Mesendoderm (in vitro differentiated cells): ENCODE measurements around the gene MAST4.

Source experiments
- DNase-seq: peaks from one replicate; pipeline ENCODE4 v3.0.0; 2013
- H2AK5ac ChIP-seq: 2 replicates; pipeline ENCODE4 v1.6.1; 2013; ENCODE audit warnings: low read length, inconsistent platforms
- H2BK120ac ChIP-seq: 2 replicates; pipeline ENCODE4 v1.6.1; 2013; ENCODE audit warnings: low read depth, mild to moderate bottlenecking, low read length, moderate library complexity, mixed read lengths
- H2BK15ac ChIP-seq: replicated peaks from 2 replicates; pipeline ENCODE4 v1.6.1; 2013; ENCODE audit warnings: low read depth, mild to moderate bottlenecking, moderate library complexity
- H2BK5ac ChIP-seq: 2 replicates; pipeline ENCODE4 v1.6.1; 2013; ENCODE audit warnings: low read length, inconsistent platforms
- H3K18ac ChIP-seq: 2 replicates; pipeline ENCODE4 v1.6.1; 2013; ENCODE audit warnings: mild to moderate bottlenecking, low read length, mixed read lengths
- H3K23ac ChIP-seq: one replicate; pipeline ENCODE4 v1.6.1; 2013; ENCODE audit warnings: low read length
- H3K27ac ChIP-seq: 2 replicates; pipeline ENCODE4 v1.5.1; 2013; ENCODE audit warnings: low read depth, mild to moderate bottlenecking, inconsistent platforms, low read length, moderate library complexity
- H3K27me3 ChIP-seq: 2 replicates; pipeline ENCODE4 v1.6.1; 2013; ENCODE audit warnings: low read length, control low read depth, mild to moderate bottlenecking, inconsistent platforms; ENCODE audit not compliant: insufficient read depth, poor library complexity
- H3K36me3 ChIP-seq: 2 replicates; pipeline ENCODE4 v1.6.1; 2013; ENCODE audit warnings: low read length, inconsistent platforms; ENCODE audit not compliant: control insufficient read depth, insufficient read depth
- H3K4ac ChIP-seq: one replicate; pipeline ENCODE4 v1.6.1; 2013; ENCODE audit warnings: low read depth, mild to moderate bottlenecking, low read length, moderate library complexity
- H3K4me1 ChIP-seq: 2 replicates; pipeline ENCODE4 v1.6.1; 2013; ENCODE audit warnings: low read depth, low read length, inconsistent platforms; ENCODE audit not compliant: control insufficient read depth
- H3K4me2 ChIP-seq: 2 replicates; pipeline ENCODE4 v1.6.1; 2013; ENCODE audit warnings: low read length
- H3K4me3 ChIP-seq: 2 replicates; pipeline ENCODE4 v1.5.1; 2013; ENCODE audit warnings: mild to moderate bottlenecking, low read length
- H3K56ac ChIP-seq: one replicate; pipeline ENCODE4 v1.6.1; 2013; ENCODE audit warnings: low read length
- H3K79me1 ChIP-seq: 2 replicates; pipeline ENCODE4 v1.6.1; 2013; ENCODE audit warnings: low read length, inconsistent platforms
- H3K79me2 ChIP-seq: 2 replicates; pipeline ENCODE4 v1.6.1; 2013; ENCODE audit warnings: mild to moderate bottlenecking, low read length; ENCODE audit not compliant: control insufficient read depth, insufficient read depth
- H3K9ac ChIP-seq: 2 replicates; pipeline ENCODE4 v1.6.1; 2013; ENCODE audit warnings: low read length, inconsistent platforms
- H4K5ac ChIP-seq: one replicate; pipeline ENCODE4 v1.6.1; 2013; ENCODE audit warnings: low read length
- H4K8ac ChIP-seq: one replicate; pipeline ENCODE4 v1.6.1; 2013; ENCODE audit warnings: low read depth, mild to moderate bottlenecking, control low read depth, low read length, moderate library complexity
- WGBS: extraction: QIAGEN DNeasy Blood & Tissue Kit; methylation state at CpG from one replicate; pipeline ENCODE4 v1.1.7; 2013; ENCODE audit warnings: low lambda C conversion rate, missing lambda C conversion rate; ENCODE audit not compliant: insufficient coverage; ENCODE audit errors: extremely low coverage; 5-methylcytosine and 5-hydroxymethylcytosine counted together

The MAST4 gene

GRCh38 chr5:67089200-67089725 is 493.1 kb downstream of the MAST4 start:
- Histone ChIP-seq H3K79me2 (no peaks in the 10 kb centered on the region), H3K27me3 (no peaks in the 10 kb centered on the region), H3K27ac (no peak overlapping the region), H3K4me2 (no peak overlapping the region), H3K4me3 (no peak overlapping the region), H4K5ac (no peak overlapping the region), H2BK5ac (no peak overlapping the region), H3K9ac (no peak overlapping the region), H2BK15ac (no peak overlapping the region), H3K4ac (no peak overlapping the region), H3K36me3 (no peaks in the 10 kb centered on the region), H4K8ac (no peak overlapping the region), H3K23ac (no peak overlapping the region), H3K4me1 (no peaks in the 10 kb centered on the region), H3K18ac (no peak overlapping the region), H2BK120ac (no peak overlapping the region), H3K56ac (no peak overlapping the region), H3K79me1 (no peaks in the 10 kb centered on the region), H2AK5ac (no peak overlapping the region)
- WGBS = no CpG with 5 or more reads among the region's 4 CpGs
- no peak for DNase-seq

- Histone ChIP-seq H2AK5ac (no peak overlapping the region), H3K36me3 (no peaks in the 10 kb centered on the region), H2BK15ac (no peak overlapping the region), H3K4ac (no peak overlapping the region), H3K4me2 (no peak overlapping the region), H2BK120ac (no peak overlapping the region), H3K4me1 (peaks cover 5% of the 10 kb centered on the region), H3K27me3 (no peaks in the 10 kb centered on the region), H3K79me2 (no peaks in the 10 kb centered on the region), H3K79me1 (no peaks in the 10 kb centered on the region), H3K27ac (no peak overlapping the region), H3K18ac (no peak overlapping the region), H3K23ac (no peak overlapping the region), H4K5ac (no peak overlapping the region), H3K56ac (no peak overlapping the region), H2BK5ac (no peak overlapping the region), H3K9ac (no peak overlapping the region), H3K4me3 (no peak overlapping the region), H4K8ac (no peak overlapping the region)
- DNase-seq = no peak
- WGBS = no CpG with 5 or more reads among the region's 2 CpGs
These were observed 493.8 kb downstream of the MAST4 start for GRCh38 chr5:67090040-67090439.

GRCh38 chr5:67090593-67090992 is 494.4 kb downstream of the MAST4 start:
- no peak overlapping the region for H3K4me2 ChIP-seq
- no peak overlapping the region for H3K9ac ChIP-seq
- H3K4ac ChIP-seq = no peak overlapping the region
- no peak overlapping the region for H3K18ac ChIP-seq
- H3K79me2 ChIP-seq = no peaks in the 10 kb centered on the region
- H2AK5ac ChIP-seq = no peak overlapping the region
- no peaks in the 10 kb centered on the region for H3K79me1 ChIP-seq
- no peaks in the 10 kb centered on the region for H3K36me3 ChIP-seq
- H3K56ac ChIP-seq = no peak overlapping the region
- H3K27me3 ChIP-seq = no peaks in the 10 kb centered on the region
- H3K4me3 ChIP-seq = no peak overlapping the region
- no peak overlapping the region for H3K27ac ChIP-seq
- no peak for DNase-seq
- H2BK120ac ChIP-seq = no peak overlapping the region
- H2BK15ac ChIP-seq = no peak overlapping the region
- no peak overlapping the region for H2BK5ac ChIP-seq
- H4K8ac ChIP-seq = no peak overlapping the region
- H4K5ac ChIP-seq = no peak overlapping the region
- peaks cover 5% of the 10 kb centered on the region for H3K4me1 ChIP-seq
- H3K23ac ChIP-seq = no peak overlapping the region
- no CpG with 5 or more reads among the region's 5 CpGs for WGBS

DNA sequence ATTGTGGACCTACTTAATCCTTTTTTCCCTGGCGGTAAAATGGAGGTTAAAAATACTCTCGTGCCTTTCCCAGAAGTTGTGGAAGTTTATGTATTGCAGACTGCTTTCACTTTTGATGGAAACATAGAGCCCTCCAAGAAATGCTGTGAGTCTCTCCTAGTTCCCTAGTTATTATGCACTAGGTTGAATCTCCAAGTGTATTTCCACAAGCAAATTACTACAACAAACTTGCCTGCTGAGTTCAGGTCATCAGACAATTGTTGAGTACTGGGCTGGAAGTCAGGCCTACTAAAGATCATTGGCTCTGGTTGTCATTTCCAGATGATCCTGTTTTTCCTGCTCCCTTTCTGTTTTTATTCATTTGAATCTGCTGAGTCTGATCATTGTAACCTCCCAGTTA is 496.3 kb downstream of the MAST4 start:
- Histone ChIP-seq H3K9ac (no peak overlapping the region), H3K56ac (no peak overlapping the region), H4K5ac (no peak overlapping the region), H2BK5ac (no peak overlapping the region), H3K79me2 (no peaks in the 10 kb centered on the region), H3K36me3 (no peaks in the 10 kb centered on the region), H3K4me1 (peaks cover 5% of the 10 kb centered on the region), H3K27ac (no peak overlapping the region), H3K27me3 (no peaks in the 10 kb centered on the region), H2AK5ac (no peak overlapping the region), H3K4me2 (no peak overlapping the region), H4K8ac (no peak overlapping the region), H2BK120ac (peak overlapping the region; percentile 38), H2BK15ac (no peak overlapping the region), H3K23ac (no peak overlapping the region), H3K4ac (no peak overlapping the region), H3K79me1 (no peaks in the 10 kb centered on the region), H3K18ac (peak overlapping the region; percentile 28), H3K4me3 (no peak overlapping the region)
- WGBS = no CpG with 5 or more reads among the region's 2 CpGs
- DNase-seq = no peak

DNA sequence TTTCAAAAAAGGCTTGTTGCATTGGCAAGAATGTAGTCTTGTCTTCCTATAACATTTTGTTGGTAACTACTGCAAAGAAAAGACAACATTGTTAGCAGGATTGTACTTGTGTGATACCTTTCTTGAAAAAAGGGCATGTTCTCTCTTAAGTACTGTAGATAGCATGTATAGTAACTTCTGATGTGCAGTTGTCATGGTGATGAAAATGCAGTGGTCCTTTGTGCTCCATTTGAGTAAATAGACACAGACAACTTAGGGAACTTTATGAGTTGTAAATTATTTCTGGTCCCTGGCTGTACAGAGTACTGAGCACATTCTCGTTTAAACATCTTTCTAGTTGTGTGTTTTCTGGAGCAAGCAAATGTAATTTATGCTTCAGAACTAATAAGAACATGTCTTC is 497.1 kb downstream of the MAST4 start:
- Histone ChIP-seq H3K9ac (no peak overlapping the region), H3K36me3 (no peaks in the 10 kb centered on the region), H2BK5ac (no peak overlapping the region), H3K79me2 (no peaks in the 10 kb centered on the region), H2BK120ac (no peak overlapping the region), H3K79me1 (no peaks in the 10 kb centered on the region), H3K4ac (no peak overlapping the region), H3K18ac (no peak overlapping the region), H4K8ac (no peak overlapping the region), H3K4me2 (no peak overlapping the region), H4K5ac (no peak overlapping the region), H3K27ac (no peak overlapping the region), H2BK15ac (no peak overlapping the region), H3K4me1 (peaks cover 5% of the 10 kb centered on the region), H3K56ac (no peak overlapping the region), H3K27me3 (no peaks in the 10 kb centered on the region), H3K23ac (no peak overlapping the region), H2AK5ac (no peak overlapping the region), H3K4me3 (no peak overlapping the region)
- WGBS = no CpG with 5 or more reads among the region's 1 CpG
- no peak for DNase-seq
